SK-N-SH (cell line): ENCODE results near the gene CDK3. TPM values are rescaled to one million over a fixed set of nuclear protein-coding genes. Genes with fewer than 3 reads are reported as not detected.

Source experiments
- CTCF ChIA-PET: fragments of 300-600, 350-600 bp; formaldehyde crosslinking; extraction: SDS; loops from one replicate; lab custom pipeline; 2021; lab: Yijun Ruan, JAX
- POLR2A ChIA-PET: fragments of 350-600 bp; sonication (Branson Sonifier 250); formaldehyde crosslinking; extraction: SDS; loops from one replicate; lab custom pipeline; 2020; ENCODE audit warnings: antibody characterized with exemption, inconsistent platforms; lab: Yijun Ruan, JAX
- DNase-seq: peaks from one replicate; pipeline ENCODE4 v3.0.0; 2012
- H2AFZ ChIP-seq: fragments of 200-600 bp; sonication (generic); 2 replicates; pipeline ENCODE4 v1.8.1; 2016; ENCODE audit warnings: antibody characterized with exemption, mild to moderate bottlenecking, low read depth
- H3F3A ChIP-seq: fragments of 200-600 bp; sonication (generic); replicated peaks from 2 replicates; pipeline ENCODE3; 2016; ENCODE audit warnings: antibody characterized with exemption, mild to moderate bottlenecking; ENCODE audit not compliant: insufficient read depth
- H3K27ac ChIP-seq, 2 experiments: fragments of 200-500 bp in 1 of 2; fragments of 200-600 bp in 1 of 2; sonication (Bioruptor generic) in 1 of 2; sonication (generic), shearing (Covaris generic) in 1 of 2; 2 replicates each; pipeline versions ENCODE4 v1.5.1 to v1.6.1; 2014 to 2016; ENCODE audit warnings: low read depth in 2 of 2, inconsistent platforms in 1 of 2, low read length in 1 of 2, mild to moderate bottlenecking in 1 of 2, mixed read lengths in 1 of 2
- H3K27me3 ChIP-seq: fragments of 200-600 bp; sonication (generic), shearing (Covaris generic); 2 replicates; pipeline ENCODE4 v1.6.1; 2016; ENCODE audit warnings: mixed run types; ENCODE audit not compliant: insufficient read depth
- H3K36me3 ChIP-seq, 2 experiments: fragments of 200-500 bp in 1 of 2; fragments of 200-600 bp in 1 of 2; sonication (Bioruptor generic) in 1 of 2; sonication (generic) in 1 of 2; replicated peaks in 1 of 2; 2 replicates each; pipeline versions ENCODE3 to v1.5.1; 2014 to 2016; ENCODE audit warnings: low read length in 1 of 2, mild to moderate bottlenecking in 1 of 2; ENCODE audit not compliant: insufficient read depth in 2 of 2, control insufficient read depth in 1 of 2
- H3K4me1 ChIP-seq, 2 experiments: fragments of 200-500 bp in 1 of 2; fragments of 200-600 bp in 1 of 2; sonication (Bioruptor generic) in 1 of 2; sonication (generic), shearing (Covaris generic) in 1 of 2; 2 replicates each; pipeline versions ENCODE4 v1.5.1 to v1.6.1; 2014 to 2016; ENCODE audit warnings: low read depth in 1 of 2, low read length in 1 of 2, mixed run types in 1 of 2; ENCODE audit not compliant: insufficient read depth in 2 of 2, control insufficient read depth in 1 of 2
- H3K4me2 ChIP-seq: fragments of 200-600 bp; sonication (generic), shearing (Covaris generic); 2 replicates; pipeline ENCODE4 v1.6.1; 2017; ENCODE audit warnings: mixed run types
- H3K4me3 ChIP-seq, 2 experiments: fragments of 200-500 bp in 1 of 2; fragments of 200-600 bp in 1 of 2; sonication (Bioruptor generic) in 1 of 2; sonication (generic), shearing (Covaris generic) in 1 of 2; 2 replicates each; pipeline versions ENCODE4 v1.5.1 to v1.8.1; 2014 to 2016; ENCODE audit warnings: low read depth in 2 of 2, inconsistent platforms in 1 of 2, low read length in 1 of 2, mild to moderate bottlenecking in 1 of 2, mixed read lengths in 1 of 2, moderate library complexity in 1 of 2
- H3K79me2 ChIP-seq: fragments of 200-600 bp; sonication (generic); 2 replicates; pipeline ENCODE4 v1.8.1; 2017; ENCODE audit warnings: mild to moderate bottlenecking; ENCODE audit not compliant: insufficient read depth
- H3K9ac ChIP-seq: fragments of 200-600 bp; sonication (generic); 2 replicates; pipeline ENCODE4 v1.6.1; 2017; ENCODE audit warnings: mixed run types
- H3K9me2 ChIP-seq: fragments of 200-600 bp; sonication (generic); 2 replicates; pipeline ENCODE4 v1.6.1; 2017; ENCODE audit warnings: mixed run types
- H3K9me3 ChIP-seq: fragments of 200-600 bp; sonication (generic); 2 replicates; pipeline ENCODE4 v1.6.1; 2017; ENCODE audit warnings: mixed run types, mild to moderate bottlenecking, moderate library complexity
- H4K20me1 ChIP-seq: fragments of 200-600 bp; sonication (generic); 2 replicates; pipeline ENCODE4 v1.6.1; 2017; ENCODE audit warnings: mild to moderate bottlenecking, mixed run types; ENCODE audit not compliant: insufficient read depth
- CHD2 ChIP-seq: fragments of 150-350 bp; IDR thresholded peaks from 2 replicates; pipeline ENCODE4 v1.6.1; 2018; ENCODE audit warnings: low read length; ENCODE audit not compliant: partially characterized antibody
- EP300 ChIP-seq, 2 experiments: IDR thresholded peaks; 2 replicates each; pipeline versions ENCODE4 v1.4.0 to v1.6.1; 2012; ENCODE audit warnings: borderline replicate concordance in 1 of 2, low read depth in 1 of 2, low read length in 1 of 2
- FOXM1 ChIP-seq: IDR thresholded peaks from 2 replicates; pipeline ENCODE4 v1.4.0; 2012; ENCODE audit warnings: low read depth, mild to moderate bottlenecking
- IRF3 ChIP-seq: fragments of 150-350 bp; IDR thresholded peaks from 2 replicates; pipeline ENCODE4 v1.6.1; 2016; ENCODE audit warnings: mild to moderate bottlenecking, low read depth, low read length
- JUND ChIP-seq: IDR thresholded peaks from 2 replicates; pipeline ENCODE4 v1.4.0; 2012
- NFIC ChIP-seq: IDR thresholded peaks from 2 replicates; pipeline ENCODE4 v1.4.0; 2012; ENCODE audit warnings: borderline replicate concordance
- PBX3 ChIP-seq: IDR thresholded peaks from 2 replicates; pipeline ENCODE4; 2012
- REST ChIP-seq: IDR thresholded peaks from 2 replicates; pipeline ENCODE4 v1.6.1; 2012; ENCODE audit warnings: mild to moderate bottlenecking, low read depth, low read length, moderate library complexity
- TAF1 ChIP-seq: IDR thresholded peaks from 2 replicates; pipeline ENCODE4 v1.6.1; 2012; ENCODE audit warnings: low read depth, mild to moderate bottlenecking, low read length, moderate library complexity, borderline replicate concordance
- USF1 ChIP-seq: IDR thresholded peaks from 2 replicates; pipeline ENCODE4 v1.4.0; 2012; ENCODE audit warnings: low read depth, borderline replicate concordance
- YY1 ChIP-seq: IDR thresholded peaks from 2 replicates; pipeline ENCODE4 v1.4.0; 2012; ENCODE audit warnings: low read depth, mild to moderate bottlenecking
- ZBTB33 ChIP-seq: IDR thresholded peaks from 2 replicates; pipeline ENCODE4 v1.4.0; 2012; ENCODE audit warnings: low read depth, borderline replicate concordance
- WGBS: methylation state at CpG from one replicate; pipeline ENCODE4 v1.1.6; 2017; ENCODE audit warnings: low lambda C conversion rate; 5-methylcytosine and 5-hydroxymethylcytosine counted together
- polyA plus RNA-seq, 3 experiments: library from polyadenylated mRNA; depleted of rRNA; stranded (reverse); fragments of >200 nt; gene quantifications; 2 replicates each; pipeline ENCODE4 v1.2.3, GENCODE V29; 2012

CDK3 gene
- polyA plus RNA-seq, 1 of the 3 experiments (the other 2 are of a cell fraction): 14.6 TPM

- Histone ChIP-seq H3K27me3 (no peaks in the 10 kb centered on the region), H3K79me2 (no peaks in the 10 kb centered on the region), H3K9me3 (no peaks in the 10 kb centered on the region), H3F3A (no peaks in the 10 kb centered on the region), H3K4me1 (0 out of 4 replicates have a peak, but pooled peaks cover 0 to 7% of the 10 kb centered on the region in 2 experiments), H3K36me3 (peaks cover 0 to 5% of the 10 kb centered on the region in 2 experiments), H4K20me1 (no peaks in the 10 kb centered on the region), H3K27ac (no peak overlapping the region), H3K4me2 (no peak overlapping the region), H3K9me2 (no peaks in the 10 kb centered on the region), H2AFZ (no peak overlapping the region), H3K4me3 (no peak overlapping the region), H3K9ac (no peak overlapping the region)
- no peak for DNase-seq
- POLR2A ChIA-PET: no interaction called here
- WGBS: 91% methylated on average over 5 of the region's 5 CpGs
- TF ChIP-seq USF1 (no peak), JUND (no peak), ZBTB33 (no peak), EP300 (IDR thresholded peaks at IDR 0.05; ENCODE audit: borderline replicate concordance in 1 of 2, low read depth in 1 of 2, low read length in 1 of 2) (no peak), REST (no peak), NFIC (no peak), YY1 (no peak), FOXM1 (no peak), IRF3 (no peak), CHD2 (no peak), TAF1 (no peak), PBX3 (no peak)
- CTCF ChIA-PET: interaction anchor here (1.1 to 2.8 kb wide), 6 partner anchors 10 to 285 kb away, joined by 4 to 26 read pairs (median 6); partner anchors contain the start of gene MRPL38
Measured at GRCh38 chr17:75994802-75995370, 5.8 kb upstream of the CDK3 start.
